ENCODE measurements around the gene PRB3. TPM values are rescaled to one million over a fixed set of nuclear protein-coding genes. Genes with fewer than 3 reads are reported as not detected.

PRB3 gene
- total and polyA plus RNA-seq, 2 donors (not counting 1 experiment from before 2014, with no cell fraction given), result not detected

DNA sequence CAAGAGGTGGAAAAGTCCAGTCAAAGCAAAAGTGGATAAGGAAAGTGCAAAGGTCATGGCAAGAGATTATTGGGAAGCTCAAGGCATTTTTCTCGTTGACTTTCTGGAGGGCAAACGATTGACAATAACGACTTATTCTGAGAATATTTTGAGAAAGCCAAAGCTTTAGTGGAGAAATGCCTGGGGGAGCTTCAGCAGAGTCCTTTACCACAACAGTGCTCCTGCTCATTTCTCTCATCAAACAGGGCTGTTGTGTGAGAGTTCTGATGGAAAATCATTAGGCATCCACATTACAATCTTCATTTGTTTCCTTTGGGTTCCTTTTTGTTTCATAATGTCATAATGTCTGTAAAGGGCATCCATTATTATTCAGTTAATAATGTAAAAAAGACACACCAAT lies 26.9 kb downstream of the PRB3 start:
- no peak overlapping the region for H3K27ac Mint-ChIP-seq
- CTCF ChIA-PET, result no interaction called here

DNA sequence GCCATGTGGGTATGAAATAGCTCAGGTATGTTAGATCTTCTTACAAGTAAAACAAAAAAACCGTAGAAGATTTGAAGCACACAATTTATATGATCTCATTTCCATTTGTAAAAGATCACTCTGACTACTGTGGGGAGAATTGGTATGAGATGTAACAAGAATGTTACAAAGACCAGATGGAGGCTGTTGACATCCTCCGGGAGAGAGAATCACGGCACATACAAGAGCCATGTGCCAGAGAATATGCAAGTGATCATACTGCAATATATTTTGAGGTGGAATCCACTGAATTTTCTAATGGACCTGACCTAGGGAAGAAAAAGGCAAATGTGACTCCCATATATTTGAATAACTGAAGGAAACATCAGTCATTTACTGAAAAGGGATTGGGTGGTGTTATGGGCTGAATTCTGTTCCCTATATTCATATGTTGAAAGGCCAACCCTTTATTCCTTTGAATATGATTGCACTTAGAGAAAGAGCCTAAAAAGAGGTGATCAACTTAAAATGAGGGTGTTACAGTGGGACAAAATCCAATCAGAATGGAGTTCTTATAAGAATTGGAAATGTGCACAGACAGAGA lies 29.1 kb downstream of the PRB3 start:
- H4K20me1 ChIP-seq (ENCODE audit: control insufficient read depth, insufficient read depth, low read length, poor library complexity, severe bottlenecking), result no peaks in the 10 kb centered on the region
- no peak overlapping the region for H3K27ac ChIP-seq (ENCODE audit: low read length in 2 of 2)
- H3K79me2 ChIP-seq (ENCODE audit: control insufficient read depth, insufficient read depth, low read length), result no peaks in the 10 kb centered on the region
- H3K4me1 ChIP-seq (ENCODE audit: control insufficient read depth in 2 of 2, insufficient read depth in 2 of 2, low read length in 2 of 2), result no peaks in the 10 kb centered on the region
- no peaks in the 10 kb centered on the region for H3K27me3 Mint-ChIP-seq
- H3K4me2 ChIP-seq (replicated peaks; ENCODE audit: low read depth, low read length, poor library complexity, severe bottlenecking), result no peak overlapping the region
- H3K27me3 ChIP-seq (replicated peaks in 1 of 4; ENCODE audit: control extremely low read depth in 1 of 4, control insufficient read depth in 3 of 4, insufficient read depth in 4 of 4, low read length in 3 of 4), result no peaks in the 10 kb centered on the region
- intact Hi-C loops (cut with micrococcal nuclease), result no loop called here
- no peak overlapping the region for H3K9ac ChIP-seq (ENCODE audit: low read length)
- H3K4me3 ChIP-seq (ENCODE audit: control extremely low read depth in 1 of 5, extremely low read depth in 1 of 5, insufficient read depth in 1 of 5, low read depth in 2 of 5, low read length in 4 of 5), result no peak overlapping the region
- CTCF ChIA-PET, result no interaction called here
- DNase-seq (no peak), ATAC-seq (ENCODE audit: low read depth) (no peak)
- no peak overlapping the region for H3K4me3 Mint-ChIP-seq
- POLR2A ChIA-PET, result no interaction called here
- peaks cover 0 to 1% (median 0%) of the 10 kb centered on the region in 3 donors for H3K9me3 ChIP-seq (ENCODE audit: control extremely low read depth in 1 of 3, control insufficient read depth in 2 of 3, insufficient read depth in 1 of 3, low read length in 2 of 3)
- H3K9me3 Mint-ChIP-seq (ENCODE audit: insufficient read depth), result peaks cover 2% of the 10 kb centered on the region
- no peak overlapping the region for H3K27ac Mint-ChIP-seq
- no peaks in the 10 kb centered on the region for H3K4me1 Mint-ChIP-seq
- WGBS (ENCODE audit: insufficient coverage), result 100% methylated on average over 2 of the region's 3 CpGs
- no peaks in the 10 kb centered on the region for H3K36me3 ChIP-seq (replicated peaks in 1 of 2; ENCODE audit: control extremely low read depth in 1 of 2, control insufficient read depth in 1 of 2, extremely low read depth in 1 of 2, insufficient read depth in 2 of 2, low read length in 1 of 2)
- H2AFZ ChIP-seq (ENCODE audit: insufficient read depth, low read depth, low read length, poor library complexity, severe bottlenecking), result no peak overlapping the region
- TF ChIP-seq, protein P1, sequence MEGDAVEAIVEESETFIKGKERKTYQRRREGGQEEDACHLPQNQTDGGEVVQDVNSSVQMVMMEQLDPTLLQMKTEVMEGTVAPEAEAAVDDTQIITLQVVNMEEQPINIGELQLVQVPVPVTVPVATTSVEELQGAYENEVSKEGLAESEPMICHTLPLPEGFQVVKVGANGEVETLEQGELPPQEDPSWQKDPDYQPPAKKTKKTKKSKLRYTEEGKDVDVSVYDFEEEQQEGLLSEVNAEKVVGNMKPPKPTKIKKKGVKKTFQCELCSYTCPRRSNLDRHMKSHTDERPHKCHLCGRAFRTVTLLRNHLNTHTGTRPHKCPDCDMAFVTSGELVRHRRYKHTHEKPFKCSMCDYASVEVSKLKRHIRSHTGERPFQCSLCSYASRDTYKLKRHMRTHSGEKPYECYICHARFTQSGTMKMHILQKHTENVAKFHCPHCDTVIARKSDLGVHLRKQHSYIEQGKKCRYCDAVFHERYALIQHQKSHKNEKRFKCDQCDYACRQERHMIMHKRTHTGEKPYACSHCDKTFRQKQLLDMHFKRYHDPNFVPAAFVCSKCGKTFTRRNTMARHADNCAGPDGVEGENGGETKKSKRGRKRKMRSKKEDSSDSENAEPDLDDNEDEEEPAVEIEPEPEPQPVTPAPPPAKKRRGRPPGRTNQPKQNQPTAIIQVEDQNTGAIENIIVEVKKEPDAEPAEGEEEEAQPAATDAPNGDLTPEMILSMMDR (IDR thresholded peaks at IDR 0.05), result no peak
- TF ChIP-seq EZH2 (IDR thresholded peaks at IDR 0.05; ENCODE audit: borderline replicate concordance, insufficient read depth, low read depth, low read length, poor library complexity, severe bottlenecking), result no peak

More for the DNA sequence above, 26.9 kb downstream of the PRB3 start:
- Mint-ChIP-seq H3K4me3 (no peak overlapping the region), H3K4me1 (no peaks in the 10 kb centered on the region), H3K9me3 (ENCODE audit: insufficient read depth) (no peaks in the 10 kb centered on the region), H3K27me3 (no peaks in the 10 kb centered on the region)
- Histone ChIP-seq H3K27ac (ENCODE audit: low read length in 2 of 2) (no peak overlapping the region), H3K9me3 (ENCODE audit: control extremely low read depth in 1 of 3, control insufficient read depth in 2 of 3, insufficient read depth in 1 of 3, low read length in 2 of 3) (peaks cover 0 to 1% (median 0%) of the 10 kb centered on the region in 3 donors), H3K79me2 (ENCODE audit: control insufficient read depth, insufficient read depth, low read length) (no peaks in the 10 kb centered on the region), H3K36me3 (replicated peaks in 1 of 2; ENCODE audit: control extremely low read depth in 1 of 2, control insufficient read depth in 1 of 2, extremely low read depth in 1 of 2, insufficient read depth in 2 of 2, low read length in 1 of 2) (no peaks in the 10 kb centered on the region), H4K20me1 (ENCODE audit: control insufficient read depth, insufficient read depth, low read length, poor library complexity, severe bottlenecking) (no peaks in the 10 kb centered on the region), H3K4me1 (ENCODE audit: control insufficient read depth in 2 of 2, insufficient read depth in 2 of 2, low read length in 2 of 2) (no peaks in the 10 kb centered on the region), H3K4me2 (replicated peaks; ENCODE audit: low read depth, low read length, poor library complexity, severe bottlenecking) (no peak overlapping the region), H2AFZ (ENCODE audit: insufficient read depth, low read depth, low read length, poor library complexity, severe bottlenecking) (no peak overlapping the region), H3K27me3 (replicated peaks in 1 of 4; ENCODE audit: control extremely low read depth in 1 of 4, control insufficient read depth in 3 of 4, insufficient read depth in 4 of 4, low read length in 3 of 4) (no peaks in the 10 kb centered on the region), H3K9ac (ENCODE audit: low read length) (no peak overlapping the region), H3K4me3 (ENCODE audit: control extremely low read depth in 1 of 5, extremely low read depth in 1 of 5, insufficient read depth in 1 of 5, low read depth in 2 of 5, low read length in 4 of 5) (no peak overlapping the region)
- ATAC-seq (ENCODE audit: low read depth) (no peak), DNase-seq (no peak)
- TF ChIP-seq, protein P1 (IDR thresholded peaks at IDR 0.05), result no peak
- no peak for TF ChIP-seq EZH2 (IDR thresholded peaks at IDR 0.05; ENCODE audit: borderline replicate concordance, insufficient read depth, low read depth, low read length, poor library complexity, severe bottlenecking)
- POLR2A ChIA-PET, result no interaction called here
- WGBS (ENCODE audit: insufficient coverage), result 100% methylated on average over 1 of the region's 3 CpGs
- intact Hi-C loops (cut with micrococcal nuclease), result no loop called here
